Measurements from ENCODE around the gene COL4A2.

DNA sequence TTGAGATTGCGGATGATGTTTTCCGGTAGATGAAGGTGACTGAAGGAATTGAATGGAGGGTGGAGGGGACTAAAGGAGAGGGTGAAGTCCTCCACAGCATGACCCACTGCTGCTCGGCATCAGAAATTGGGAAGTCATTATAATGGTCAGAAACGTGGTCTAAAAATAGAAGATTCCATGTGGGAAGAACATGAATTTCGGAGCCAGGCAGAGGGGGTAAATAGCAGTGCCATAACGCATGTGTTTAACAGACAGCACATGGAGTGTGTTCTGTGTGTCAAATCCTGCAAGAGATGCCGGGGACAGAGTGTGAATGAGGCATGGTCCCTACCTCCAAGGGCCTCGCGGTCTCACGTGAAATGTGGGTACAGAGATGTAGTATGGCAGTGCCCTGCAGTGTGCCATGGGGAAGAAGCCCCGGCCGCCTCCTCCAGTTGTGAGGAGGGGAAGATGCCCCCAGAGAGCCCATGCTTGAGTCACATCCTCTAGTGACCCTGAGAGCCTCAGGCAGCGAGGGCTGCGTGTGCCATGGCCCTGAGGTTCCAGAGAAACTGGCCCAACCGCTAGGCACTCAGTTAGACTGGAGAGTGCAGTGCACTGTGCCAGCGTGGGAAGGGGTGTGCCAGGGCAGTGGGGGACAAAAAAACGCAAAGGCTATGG is 106.1 kb downstream of the COL4A2 start:
- TF ChIP-seq, protein P1, sequence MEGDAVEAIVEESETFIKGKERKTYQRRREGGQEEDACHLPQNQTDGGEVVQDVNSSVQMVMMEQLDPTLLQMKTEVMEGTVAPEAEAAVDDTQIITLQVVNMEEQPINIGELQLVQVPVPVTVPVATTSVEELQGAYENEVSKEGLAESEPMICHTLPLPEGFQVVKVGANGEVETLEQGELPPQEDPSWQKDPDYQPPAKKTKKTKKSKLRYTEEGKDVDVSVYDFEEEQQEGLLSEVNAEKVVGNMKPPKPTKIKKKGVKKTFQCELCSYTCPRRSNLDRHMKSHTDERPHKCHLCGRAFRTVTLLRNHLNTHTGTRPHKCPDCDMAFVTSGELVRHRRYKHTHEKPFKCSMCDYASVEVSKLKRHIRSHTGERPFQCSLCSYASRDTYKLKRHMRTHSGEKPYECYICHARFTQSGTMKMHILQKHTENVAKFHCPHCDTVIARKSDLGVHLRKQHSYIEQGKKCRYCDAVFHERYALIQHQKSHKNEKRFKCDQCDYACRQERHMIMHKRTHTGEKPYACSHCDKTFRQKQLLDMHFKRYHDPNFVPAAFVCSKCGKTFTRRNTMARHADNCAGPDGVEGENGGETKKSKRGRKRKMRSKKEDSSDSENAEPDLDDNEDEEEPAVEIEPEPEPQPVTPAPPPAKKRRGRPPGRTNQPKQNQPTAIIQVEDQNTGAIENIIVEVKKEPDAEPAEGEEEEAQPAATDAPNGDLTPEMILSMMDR (IDR thresholded peaks at IDR 0.05): no peak
- TF ChIP-seq POLR2A (IDR thresholded peaks at IDR 0.05): no peak
